ENCODE measurements around the gene TMPRSS4.

The TMPRSS4 gene

GRCh38 chr11:118153976-118154375 lies 77.1 kb downstream of the TMPRSS4 start:
- DNase-seq (ENCODE audit: low spot score), result no peak

GRCh38 chr11:118154641-118155040 lies 77.8 kb downstream of the TMPRSS4 start:
- DNase-seq (ENCODE audit: low spot score), result no peak

- DNase-seq (ENCODE audit: low spot score), result no peak
Observed at GRCh38 chr11:118155776-118156530, 79.1 kb downstream of the TMPRSS4 start.

GRCh38 chr11:118156531-118157185 lies 79.8 kb downstream of the TMPRSS4 start:
- no peak for DNase-seq (ENCODE audit: low spot score)

- no peak for DNase-seq (ENCODE audit: low spot score)
Observed at GRCh38 chr11:118157186-118157895, 80.5 kb downstream of the TMPRSS4 start.

- DNase-seq (ENCODE audit: low spot score), result no peak
Observed at GRCh38 chr11:118161786-118162185, 84.9 kb downstream of the TMPRSS4 start.

GRCh38 chr11:118162846-118163245 lies 86.0 kb downstream of the TMPRSS4 start:
- DNase-seq (ENCODE audit: low spot score), result no peak

- no peak for DNase-seq (ENCODE audit: low spot score)
Observed at GRCh38 chr11:118163494-118163893, 86.6 kb downstream of the TMPRSS4 start.

GRCh38 chr11:118164885-118165284 lies 88.0 kb downstream of the TMPRSS4 start:
- no peak for DNase-seq (ENCODE audit: low spot score)

GRCh38 chr11:118166641-118167040 lies 89.8 kb downstream of the TMPRSS4 start:
- DNase-seq (ENCODE audit: low spot score), result no peak

GRCh38 chr11:118167253-118167652 lies 90.4 kb downstream of the TMPRSS4 start:
- no peak for DNase-seq (ENCODE audit: low spot score)

- no peak for DNase-seq (ENCODE audit: low spot score)
Observed at GRCh38 chr11:118167906-118168305, 91.0 kb downstream of the TMPRSS4 start.

- DNase-seq (ENCODE audit: low spot score), result no peak
Observed at GRCh38 chr11:118168316-118168715, 91.4 kb downstream of the TMPRSS4 start.

- DNase-seq (ENCODE audit: low spot score), result no peak
Observed at GRCh38 chr11:118168751-118169150, 91.9 kb downstream of the TMPRSS4 start.

GRCh38 chr11:118169300-118170140 lies 92.6 kb downstream of the TMPRSS4 start:
- no peak for DNase-seq (ENCODE audit: low spot score)

- DNase-seq (ENCODE audit: low spot score), result no peak
Observed at GRCh38 chr11:118170231-118170630, 93.4 kb downstream of the TMPRSS4 start.

GRCh38 chr11:118170882-118171268 lies 94.0 kb downstream of the TMPRSS4 start:
- no peak for DNase-seq (ENCODE audit: low spot score)
